Measurements from ENCODE around the gene NCOA1.

GRCh38 chr2:24571828-24572442 lies 80.9 kb downstream of the NCOA1 start:
- TF ChIP-seq POLR2A (IDR thresholded peaks at IDR 0.05) = no peak
- no peak for TF ChIP-seq CTCF (IDR thresholded peaks at IDR 0.05 in 4 of 5, conservative IDR thresholded peaks at IDR 0.05 in 1 of 5)
